Effector CD8-positive, alpha-beta T cell (primary cell): ENCODE data around the gene OGG1.

ENCODE experiments used
- DNase-seq: peaks from one replicate; lab custom pipeline; 2025; lab: John Stamatoyannopoulos, UW

OGG1 gene

DNA sequence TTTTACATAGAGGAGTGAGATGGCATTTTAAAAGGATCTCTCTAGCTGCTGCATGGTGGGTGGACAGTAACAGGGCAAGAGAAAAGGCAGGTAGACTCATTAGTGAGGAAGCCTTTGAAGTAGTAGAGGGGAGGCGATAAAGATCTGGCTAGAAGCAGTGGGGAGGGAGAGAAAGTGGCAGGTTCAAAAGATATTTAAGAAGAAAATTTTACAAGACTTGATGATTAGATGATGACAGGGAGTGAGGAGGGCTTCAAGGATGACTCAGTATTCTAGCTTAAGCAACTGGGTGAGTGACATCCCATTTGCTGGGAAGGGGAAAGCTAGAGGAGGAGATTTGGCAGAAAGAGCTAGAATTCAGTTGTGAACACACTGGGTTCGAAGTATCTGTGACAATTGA is 22.0 kb upstream of the OGG1 start:
- no peak for DNase-seq

DNA sequence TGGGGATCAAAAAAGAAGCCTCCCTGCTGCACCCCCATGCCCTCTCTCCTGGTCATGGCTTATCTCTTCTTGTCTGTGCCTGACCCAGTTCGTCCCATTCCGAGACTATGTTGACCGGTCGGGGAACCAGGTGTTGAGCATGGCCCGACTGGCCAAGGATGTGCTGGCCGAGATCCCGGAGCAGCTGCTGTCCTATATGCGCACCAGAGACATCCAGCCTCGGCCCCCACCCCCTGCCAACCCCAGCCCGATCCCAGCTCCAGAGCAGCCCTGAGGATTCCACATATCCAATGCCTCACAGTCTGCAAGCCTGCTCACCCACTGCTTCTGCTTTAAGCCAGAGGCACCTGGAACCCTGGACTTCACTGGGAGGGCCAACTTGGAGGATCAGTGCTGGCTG is 20.3 kb upstream of the OGG1 start:
- no peak for DNase-seq

DNA sequence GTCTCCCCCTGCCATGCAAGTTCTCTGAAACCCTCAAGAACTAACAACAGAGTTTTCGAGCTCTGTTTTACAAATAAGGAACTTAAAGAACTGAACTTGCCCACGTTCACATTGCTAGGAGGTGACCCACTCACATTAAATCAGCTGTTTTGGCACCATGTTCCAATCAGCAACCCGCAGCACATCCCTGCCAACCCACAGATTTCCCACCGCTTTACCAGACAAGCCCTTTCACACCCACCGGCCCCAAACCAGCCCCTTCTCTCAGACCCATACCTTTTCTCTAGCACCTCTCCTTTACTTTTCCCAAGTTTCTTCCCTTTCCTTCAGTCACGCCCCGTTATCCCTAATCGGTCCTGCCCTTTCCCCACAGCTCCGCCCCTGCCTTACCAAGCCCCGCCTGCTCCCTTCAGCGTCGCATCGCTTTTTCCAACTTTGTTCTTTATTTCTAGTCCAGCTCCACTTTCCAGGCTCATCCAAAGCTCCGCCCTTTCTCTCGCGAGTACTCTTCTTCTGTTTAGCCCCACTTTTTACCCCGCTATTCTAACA is 19.0 kb upstream of the OGG1 start:
- DNase-seq = no peak

DNA sequence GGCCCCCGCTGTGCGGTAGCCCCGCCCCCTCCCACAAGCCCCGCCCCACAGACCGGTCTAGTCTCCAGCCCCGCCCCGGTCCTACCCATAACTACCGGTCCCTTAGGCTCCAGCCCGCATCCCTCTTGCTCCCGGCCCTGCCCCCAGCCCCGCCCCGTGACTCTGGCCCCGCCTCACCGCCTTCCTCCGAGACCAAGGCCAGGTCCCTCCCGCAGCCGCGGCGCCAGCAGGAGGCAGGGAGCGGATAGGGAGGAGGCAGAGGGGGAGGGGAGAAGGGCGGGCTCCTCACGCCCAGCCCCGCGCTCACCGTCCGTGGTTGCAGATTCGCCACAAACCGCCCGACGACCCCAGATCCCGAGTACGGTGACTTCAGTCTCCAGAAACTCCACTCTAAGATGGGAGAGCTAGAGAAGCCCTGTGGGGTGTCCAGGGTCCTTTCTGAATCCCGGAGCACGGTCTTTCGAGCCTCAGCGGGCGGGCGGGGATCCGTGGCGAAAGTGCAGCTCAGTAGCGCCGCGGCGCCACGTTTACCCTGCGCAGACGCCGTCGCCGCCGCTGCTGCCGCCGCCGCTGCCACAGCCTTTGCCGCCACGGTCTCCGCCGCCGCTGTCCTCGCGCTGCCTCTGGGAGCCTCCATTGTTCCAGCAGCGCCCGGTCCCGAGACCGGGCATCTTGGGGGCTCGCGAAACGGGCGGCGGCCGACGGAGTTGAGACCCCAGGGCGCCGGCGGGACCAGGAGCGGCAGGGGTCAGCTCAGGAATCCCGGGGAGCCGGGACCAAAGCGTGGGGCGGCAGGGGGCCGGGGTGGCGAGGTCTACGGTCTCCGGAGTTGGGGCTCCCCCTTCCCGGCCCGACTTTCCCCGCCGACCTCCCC is 18.3 kb upstream of the OGG1 start, which contains the start of gene BRPF1:
TSS of gene BRPF1 (plus strand) at position 530 of the 874 bp plus-strand sequence. CDS start 2,406 bp downstream, outside the sequence.
- DNase-seq = peak; percentile 98

DNA sequence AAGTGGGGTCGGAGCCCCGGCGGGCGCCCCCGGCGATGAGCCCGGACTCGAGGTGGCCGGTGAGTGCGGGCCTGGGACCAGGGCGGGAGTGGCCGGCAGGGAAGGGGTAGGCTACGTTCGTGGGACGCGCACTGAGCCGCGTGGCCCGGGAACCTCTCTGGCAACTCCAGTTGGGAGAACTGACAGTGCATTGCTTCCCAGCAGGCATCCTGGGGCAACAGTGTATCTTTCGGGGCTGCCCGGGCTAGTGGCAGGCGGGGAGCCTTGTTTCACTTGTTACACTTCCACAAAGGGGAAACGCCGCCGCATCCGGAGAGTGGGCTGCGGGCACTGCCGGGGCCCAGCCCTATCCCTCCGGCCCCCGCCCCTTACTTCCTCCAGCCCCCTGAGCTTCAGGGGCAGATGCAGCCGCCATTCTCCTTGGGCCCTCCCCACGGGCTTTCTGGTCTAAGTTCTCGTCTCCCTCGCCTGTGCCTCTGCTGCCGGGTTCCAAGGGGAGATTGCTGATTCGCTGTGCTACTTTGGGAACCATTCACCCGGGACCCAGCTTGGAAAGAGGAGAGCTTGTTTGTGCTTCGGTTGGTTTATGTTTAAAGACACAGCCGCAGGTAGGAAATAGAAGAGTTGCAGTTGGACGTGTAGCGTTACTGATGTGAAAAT is 17.5 kb upstream of the OGG1 start:
- peak; percentile 22 for DNase-seq

DNA sequence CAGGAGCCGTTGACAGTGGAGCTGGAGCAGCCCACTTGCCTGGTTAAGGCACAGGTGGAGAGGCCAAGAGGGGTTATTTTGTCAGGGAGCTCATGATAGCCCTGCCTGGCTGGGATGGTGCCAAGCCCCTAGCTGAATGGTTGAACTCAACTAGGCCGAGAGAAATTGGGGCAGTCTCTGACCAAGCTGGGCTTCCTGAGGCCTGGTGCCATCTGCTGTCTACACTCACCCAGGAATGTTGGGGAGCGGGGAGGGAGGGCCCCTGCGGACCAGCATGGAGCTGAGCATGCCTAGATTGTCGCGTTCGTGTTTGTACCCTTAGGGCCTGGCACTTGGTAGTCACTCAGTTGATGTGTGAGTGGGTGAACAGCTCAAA is 17.0 kb upstream of the OGG1 start:
- no peak for DNase-seq

DNA sequence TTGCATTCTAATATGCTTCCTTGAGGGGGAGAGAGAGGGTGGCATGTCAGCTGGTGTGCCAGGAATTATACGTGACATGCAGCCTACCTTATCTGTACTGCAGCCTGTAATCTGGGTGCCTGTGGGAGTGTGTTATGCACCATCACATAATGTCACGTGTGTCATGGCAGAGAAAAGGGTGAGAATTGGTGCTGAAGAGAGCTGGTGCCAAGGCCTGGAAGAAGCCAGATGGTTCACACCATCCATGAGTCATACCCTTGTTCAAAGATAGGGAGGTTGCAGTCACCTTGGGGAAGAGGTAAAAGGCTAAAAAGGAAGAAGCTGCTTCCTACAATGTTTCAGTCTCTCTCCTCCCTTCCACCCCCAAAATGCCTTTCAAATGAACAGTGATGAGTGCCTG is 12.9 kb upstream of the OGG1 start:
- no peak for DNase-seq

DNA sequence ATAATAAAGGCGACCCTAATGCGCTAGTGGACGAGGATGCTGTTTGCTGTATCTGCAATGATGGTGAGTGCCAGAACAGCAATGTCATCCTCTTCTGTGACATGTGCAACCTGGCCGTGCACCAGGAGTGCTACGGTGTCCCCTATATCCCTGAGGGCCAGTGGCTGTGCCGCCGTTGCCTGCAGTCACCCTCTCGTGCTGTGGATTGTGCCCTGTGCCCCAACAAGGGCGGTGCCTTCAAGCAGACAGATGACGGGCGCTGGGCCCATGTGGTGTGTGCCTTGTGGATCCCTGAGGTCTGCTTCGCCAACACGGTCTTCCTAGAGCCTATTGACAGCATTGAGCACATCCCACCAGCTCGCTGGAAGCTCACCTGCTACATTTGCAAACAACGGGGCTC is 10.6 kb upstream of the OGG1 start:
- DNase-seq = no peak

DNA sequence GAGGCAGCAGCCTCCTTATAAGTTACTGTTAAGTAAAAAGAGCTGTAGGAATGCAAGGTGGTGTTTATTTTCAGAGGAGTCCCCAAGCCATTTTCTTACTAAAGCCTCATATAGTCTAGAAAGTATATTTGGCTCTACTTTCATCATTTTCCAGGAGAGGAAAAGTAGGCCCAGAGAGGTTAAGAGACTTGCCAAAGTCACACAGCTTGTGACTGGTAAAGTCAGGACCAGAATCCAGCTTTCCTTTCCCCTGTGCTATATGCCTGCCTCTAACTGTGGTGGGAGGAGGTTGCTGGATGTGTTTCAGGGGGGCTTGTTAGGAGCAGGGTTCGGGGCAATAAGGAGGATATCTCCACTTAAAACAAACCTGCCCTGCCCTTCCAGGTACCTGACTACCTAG is 7.2 kb upstream of the OGG1 start:
- no peak for DNase-seq

DNA sequence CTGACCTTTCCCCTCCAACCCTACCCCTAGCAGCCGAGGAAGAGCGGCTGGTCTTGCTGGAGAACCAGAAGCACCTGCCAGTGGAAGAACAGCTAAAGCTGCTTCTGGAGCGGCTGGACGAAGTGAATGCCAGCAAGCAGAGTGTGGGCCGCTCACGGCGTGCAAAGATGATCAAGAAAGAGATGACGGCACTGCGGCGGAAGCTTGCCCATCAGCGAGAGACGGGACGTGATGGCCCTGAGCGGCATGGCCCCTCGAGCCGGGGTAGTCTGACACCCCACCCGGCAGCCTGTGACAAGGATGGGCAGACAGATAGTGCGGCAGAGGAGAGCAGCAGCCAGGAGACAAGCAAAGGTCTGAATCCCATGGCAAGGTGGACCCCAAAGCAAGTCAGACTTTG is 6.2 kb upstream of the OGG1 start:
- DNase-seq = no peak

DNA sequence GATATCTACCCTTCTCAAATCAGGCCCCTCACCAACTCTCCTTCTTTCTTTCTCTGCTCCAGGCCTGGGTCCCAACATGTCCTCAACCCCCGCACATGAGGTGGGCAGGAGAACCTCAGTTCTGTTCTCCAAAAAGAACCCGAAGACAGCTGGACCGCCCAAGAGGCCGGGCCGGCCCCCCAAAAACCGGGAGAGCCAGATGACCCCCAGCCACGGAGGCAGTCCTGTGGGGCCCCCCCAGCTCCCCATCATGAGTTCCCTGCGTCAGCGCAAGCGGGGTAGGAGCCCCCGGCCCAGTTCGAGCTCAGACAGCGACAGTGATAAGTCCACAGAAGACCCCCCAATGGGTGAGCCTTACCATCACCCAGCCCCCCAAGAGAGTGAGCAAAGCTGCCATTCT is 5.6 kb upstream of the OGG1 start:
- no peak for DNase-seq

DNA sequence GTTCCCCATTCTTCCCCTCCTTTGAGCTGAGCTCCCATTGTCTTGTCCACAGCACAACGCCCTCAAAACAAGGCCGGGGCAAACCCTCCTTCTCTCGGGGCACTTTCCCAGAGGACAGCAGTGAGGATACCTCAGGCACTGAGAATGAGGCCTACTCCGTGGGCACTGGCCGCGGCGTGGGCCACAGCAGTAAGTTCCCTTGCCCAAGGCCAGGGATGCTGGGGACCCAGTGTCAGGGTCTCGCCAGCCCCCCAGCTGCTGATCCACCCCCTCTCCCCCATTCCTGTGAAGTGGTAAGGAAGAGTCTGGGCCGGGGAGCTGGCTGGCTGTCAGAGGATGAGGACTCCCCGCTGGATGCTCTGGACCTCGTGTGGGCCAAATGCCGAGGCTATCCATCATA is 4.2 kb upstream of the OGG1 start:
- no peak for DNase-seq

DNA sequence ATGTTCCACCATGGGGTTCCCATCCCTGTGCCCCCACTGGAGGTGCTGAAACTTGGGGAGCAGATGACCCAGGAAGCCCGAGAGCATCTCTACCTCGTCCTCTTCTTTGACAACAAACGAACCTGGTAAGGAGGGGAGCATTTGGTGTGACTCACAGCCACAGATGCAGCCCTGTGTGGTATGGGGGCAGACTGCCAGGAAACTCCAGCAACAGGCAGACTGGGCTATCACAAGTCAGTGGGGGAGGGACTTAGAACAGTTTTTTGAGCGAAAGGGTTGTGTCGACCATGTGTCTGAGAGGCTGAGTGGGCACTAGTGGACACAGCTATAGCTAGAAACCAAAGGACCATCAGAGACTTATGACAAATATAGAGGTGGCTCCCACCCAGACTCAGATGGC is 3.4 kb upstream of the OGG1 start:
- no peak for DNase-seq

DNA sequence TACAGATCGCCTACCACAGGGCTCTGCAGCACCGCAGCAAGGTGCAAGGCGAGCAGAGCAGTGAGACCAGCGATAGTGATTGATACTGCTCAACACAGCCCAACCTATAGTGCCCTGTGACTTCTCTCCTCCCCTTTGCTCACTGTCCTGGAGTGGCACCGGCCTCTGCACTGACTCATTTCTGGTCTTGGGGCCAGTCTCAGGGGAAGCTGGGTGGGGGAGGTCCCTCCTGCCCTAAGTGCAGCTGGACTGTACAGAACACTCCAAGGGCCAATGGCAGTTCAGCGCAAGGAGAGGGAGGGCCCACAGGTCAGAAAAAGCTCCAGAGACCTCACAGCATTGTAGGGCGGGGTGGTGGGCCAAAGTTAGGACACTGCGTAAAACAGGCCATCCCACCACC is 2.5 kb upstream of the OGG1 start:
- no peak for DNase-seq

DNA sequence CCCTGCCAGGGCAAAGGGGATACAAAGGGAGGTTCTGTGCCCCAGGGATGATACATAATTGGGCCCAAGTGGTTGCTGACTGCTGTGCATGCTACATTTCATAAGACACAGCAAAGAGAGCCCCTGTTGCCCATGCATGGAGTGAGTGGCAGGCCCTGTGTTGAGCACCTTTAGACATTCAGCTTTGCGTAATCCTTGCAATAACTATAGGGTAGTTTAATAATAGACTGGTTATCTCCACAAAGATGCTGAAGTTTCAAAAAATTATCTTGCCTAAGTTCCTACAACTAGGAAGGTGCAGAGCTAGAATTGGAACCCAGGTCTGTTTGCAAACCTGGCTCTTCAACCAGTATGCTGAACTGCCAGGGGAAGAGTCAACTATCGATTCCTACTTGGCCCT is 1.7 kb upstream of the OGG1 start:
- DNase-seq = no peak

DNA sequence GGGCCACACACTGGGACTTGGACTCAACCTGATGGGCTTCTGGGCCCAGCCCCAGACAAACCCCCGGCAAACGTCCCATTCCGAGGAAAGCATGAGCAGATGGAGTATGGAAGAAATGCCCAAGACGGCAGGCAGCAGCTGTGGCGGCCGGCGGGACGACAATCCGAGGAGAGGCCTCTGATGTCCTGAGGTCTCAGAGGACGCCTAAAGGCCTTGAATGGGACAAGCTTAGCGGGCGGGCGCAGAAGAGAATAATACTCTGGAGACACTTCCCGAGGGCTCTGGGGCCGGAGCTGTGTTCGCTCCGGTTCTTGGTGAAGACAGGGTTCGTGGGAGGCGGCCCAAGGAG is 482 bp upstream of the OGG1 start:
- DNase-seq = no peak

DNA sequence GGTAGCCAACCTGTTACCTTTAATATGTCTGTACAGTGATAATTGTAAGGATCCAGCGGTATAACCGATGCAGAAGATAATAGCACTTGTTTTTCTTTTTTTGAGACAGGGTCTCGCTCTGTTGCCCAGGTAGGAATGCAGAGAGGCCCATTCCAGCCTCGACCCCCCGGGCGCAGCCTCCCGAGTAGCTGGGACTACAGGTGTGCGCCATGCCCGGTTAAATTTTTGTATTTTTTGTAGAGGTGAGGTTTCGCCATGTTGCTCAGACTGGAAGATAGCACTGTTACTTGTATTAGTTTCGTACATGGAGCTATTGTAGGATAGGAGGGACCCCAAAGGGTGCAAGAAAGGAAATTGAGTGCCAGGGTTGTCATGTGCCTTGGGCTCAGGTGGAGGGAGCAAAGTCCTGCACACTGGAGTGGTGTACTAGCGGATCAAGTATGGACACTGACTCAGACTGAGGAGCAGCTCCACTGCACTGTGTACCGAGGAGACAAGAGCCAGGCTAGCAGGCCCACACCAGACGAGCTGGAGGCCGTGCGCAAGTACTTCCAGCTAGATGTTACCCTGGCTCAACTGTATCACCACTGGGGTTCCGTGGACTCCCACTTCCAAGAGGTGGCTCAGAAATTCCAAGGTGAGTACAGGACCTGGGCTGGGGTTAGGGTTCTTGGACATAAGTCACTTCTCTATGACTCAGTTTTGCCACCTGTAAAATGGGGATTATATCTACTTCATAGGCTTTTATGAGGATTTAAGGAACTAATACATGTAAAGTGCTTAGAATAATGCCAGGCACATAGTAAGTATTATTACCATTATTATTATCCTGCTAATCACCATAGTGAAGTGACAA is 1.0 kb downstream of the OGG1 start:
- no peak for DNase-seq

DNA sequence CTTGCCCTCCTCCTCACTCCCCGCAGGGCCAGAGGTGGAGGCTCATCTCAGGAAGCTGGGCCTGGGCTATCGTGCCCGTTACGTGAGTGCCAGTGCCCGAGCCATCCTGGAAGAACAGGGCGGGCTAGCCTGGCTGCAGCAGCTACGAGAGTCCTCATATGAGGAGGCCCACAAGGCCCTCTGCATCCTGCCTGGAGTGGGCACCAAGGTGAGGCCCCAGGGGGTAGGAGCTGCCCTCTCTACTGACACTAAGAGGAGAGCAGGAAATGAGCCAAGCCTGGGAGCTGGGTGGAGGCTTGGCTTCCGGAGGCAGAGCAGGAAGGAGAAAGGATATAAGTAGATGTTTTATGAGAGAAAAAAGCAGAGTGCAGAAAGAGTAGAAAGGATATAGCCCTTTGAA is 4.9 kb downstream of the OGG1 start:
- DNase-seq = no peak

DNA sequence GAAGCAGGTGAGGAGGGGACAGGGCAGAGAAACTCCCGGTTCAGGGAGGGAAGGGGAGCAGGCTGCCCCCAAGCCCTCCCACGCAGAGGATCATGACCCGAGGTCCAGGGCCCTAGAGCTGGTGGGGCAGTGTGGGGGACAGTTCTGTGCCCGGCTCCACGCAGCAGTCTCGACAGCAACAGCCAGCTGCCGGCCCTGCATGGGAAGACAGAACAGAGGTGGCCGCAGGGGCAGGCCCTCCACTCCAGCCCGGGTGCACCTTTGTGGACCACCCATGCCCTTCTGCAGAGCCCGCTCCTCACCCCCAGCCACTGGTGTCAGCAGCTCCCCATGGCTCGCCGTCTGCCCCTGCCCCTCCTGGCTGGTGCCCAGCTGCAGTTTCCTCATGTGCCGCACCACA is 7.7 kb downstream of the OGG1 start:
- no peak for DNase-seq

DNA sequence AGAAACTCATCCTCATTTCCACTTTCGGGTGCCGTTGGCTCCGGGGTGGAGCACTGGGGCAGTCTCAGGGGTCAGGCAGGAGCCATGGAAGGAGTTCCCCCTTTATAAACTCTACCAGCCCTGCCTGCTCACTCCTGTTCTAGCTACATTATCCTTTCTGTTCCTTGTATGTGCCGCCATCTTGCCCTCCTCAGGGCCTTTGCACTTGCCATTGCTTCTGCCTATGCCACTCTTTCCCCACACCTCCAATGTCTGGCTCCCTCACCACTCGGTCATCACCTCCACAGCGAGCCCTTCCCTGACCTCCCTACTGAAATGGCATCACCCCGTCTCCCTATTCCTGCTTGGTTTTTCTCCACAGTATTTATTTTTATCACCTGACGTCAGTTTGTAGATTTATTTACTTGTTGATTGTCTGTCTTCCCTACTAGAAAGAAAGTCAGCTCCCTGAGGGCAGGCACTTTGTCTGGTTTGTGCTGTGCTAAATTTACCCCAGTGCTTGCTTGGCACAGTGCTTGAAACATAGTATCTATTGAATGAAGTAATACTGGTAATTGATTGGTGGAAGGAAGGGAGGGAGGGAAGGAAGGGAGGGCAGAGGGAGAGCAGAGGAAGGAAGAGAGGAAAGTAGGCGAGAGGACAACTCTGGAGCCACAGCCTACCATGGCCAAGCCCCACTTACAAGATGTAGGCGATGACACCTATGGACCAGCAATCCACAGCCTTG is 11.2 kb downstream of the OGG1 start:
- DNase-seq = no peak

DNA sequence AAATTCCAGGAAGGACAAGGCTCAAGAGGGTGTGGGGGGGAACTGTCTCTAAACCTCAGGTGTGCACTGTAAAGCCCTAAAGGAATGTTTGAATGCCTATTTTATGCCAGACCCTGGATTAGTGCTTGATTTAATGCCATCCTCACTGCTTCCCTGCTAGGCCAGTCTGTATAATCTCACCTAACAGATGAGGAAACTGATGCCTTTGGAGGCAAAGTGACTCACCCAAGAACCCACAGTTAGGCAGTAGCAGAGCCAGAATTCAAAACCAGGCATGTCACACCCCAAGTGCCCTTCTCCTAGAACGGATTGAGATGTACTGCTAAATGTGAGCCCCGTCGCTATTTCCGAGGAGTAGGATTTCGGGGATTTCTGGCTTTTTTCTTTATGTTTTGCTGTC is 12.2 kb downstream of the OGG1 start:
- no peak for DNase-seq

DNA sequence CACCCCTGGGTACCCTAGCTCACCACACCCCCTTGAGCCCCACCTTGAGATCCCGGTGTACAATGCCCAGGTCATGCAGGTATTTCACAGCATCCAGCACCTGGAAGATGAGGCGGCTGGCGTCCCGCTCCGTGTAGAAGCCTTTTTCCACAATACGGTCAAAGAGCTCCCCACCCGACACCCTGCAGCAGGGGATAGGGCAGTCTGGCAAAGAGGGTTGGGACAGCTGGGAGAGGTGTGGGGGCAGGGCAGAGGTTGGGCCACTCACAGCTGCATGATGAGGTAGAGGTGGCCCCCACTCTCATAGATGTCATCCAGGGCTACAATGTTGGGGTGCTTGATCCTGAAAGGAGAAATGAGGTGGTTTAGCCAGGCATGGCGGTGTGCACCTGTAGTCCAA is 13.1 kb downstream of the OGG1 start:
- DNase-seq = no peak
